Spleen (tissue), 11 donors: Measurements from ENCODE around the gene FAM184A. TPM values are rescaled to one million over a fixed set of nuclear protein-coding genes. Genes with fewer than 3 reads are reported as not detected.
A peak's percentile ranks its signal among the peaks of the same experiment; 100 is the strongest.

Experiments
- DNase-seq: peaks from one replicate; pipeline ENCODE4 v3.0.0-alpha.2; 2020
- H3K27ac ChIP-seq, 8 donors: fragments of 200-600 bp; sonication (generic) in 7 of 8; 1 replicate in 4 of 8; 2 replicates in 4 of 8; pipeline versions ENCODE4 v1.5.0 to v1.8.0; 2016 to 2021; ENCODE audit warnings: inconsistent platforms in 4 of 8, mild to moderate bottlenecking in 4 of 8, moderate library complexity in 1 of 8
- H3K27me3 ChIP-seq, 7 donors: fragments of 200-600 bp; sonication (generic) in 6 of 7; replicated peaks in 1 of 7; 1 replicate in 4 of 7; 2 replicates in 3 of 7; pipeline versions ENCODE4 v1.5.0 to v1.8.0; 2016 to 2021; ENCODE audit warnings: inconsistent platforms in 3 of 7, mild to moderate bottlenecking in 1 of 7
- H3K36me3 ChIP-seq, 6 donors: fragments of 200-600 bp; sonication (generic) in 5 of 6; 1 replicate in 4 of 6; 2 replicates in 2 of 6; pipeline versions ENCODE4 v1.5.0 to v1.8.0; 2016 to 2021; ENCODE audit warnings: inconsistent platforms in 2 of 6
- H3K4me1 ChIP-seq, 6 donors: fragments of 200-600 bp; sonication (generic) in 5 of 6; 1 replicate in 3 of 6; 2 replicates in 3 of 6; pipeline versions ENCODE4 v1.5.0 to v1.8.0; 2016 to 2021; ENCODE audit warnings: inconsistent platforms in 3 of 6
- H3K4me3 ChIP-seq, 8 donors: fragments of 200-600 bp; sonication (generic) in 7 of 8; 1 replicate in 4 of 8; 2 replicates in 4 of 8; pipeline versions ENCODE4 v1.5.0 to v1.8.0; 2016 to 2021; ENCODE audit warnings: inconsistent platforms in 4 of 8, mild to moderate bottlenecking in 4 of 8, moderate library complexity in 2 of 8
- H3K9me3 ChIP-seq, 8 donors: fragments of 200-600 bp; sonication (generic) in 7 of 8; 1 replicate in 4 of 8; 2 replicates in 4 of 8; pipeline versions ENCODE4 v1.5.0 to v1.8.0; 2016 to 2021; ENCODE audit warnings: inconsistent platforms in 4 of 8
- POLR2A ChIP-seq, 3 donors: fragments of 450-650 bp; IDR thresholded peaks; one replicate each; pipeline ENCODE4 v1.5.1; 2017; ENCODE audit warnings: antibody characterized with exemption in 3 of 3, mild to moderate bottlenecking in 1 of 3
- POLR2AphosphoS5 ChIP-seq, 3 donors: sonication (generic); formaldehyde crosslinking; IDR thresholded peaks; one replicate each; pipeline ENCODE4 v1.5.1; 2017; ENCODE audit warnings: antibody characterized with exemption in 3 of 3
- WGBS, 5 donors: extraction: QIAGEN DNeasy Blood & Tissue Kit in 3 of 5; methylation state at CpG; one replicate each; pipeline versions ENCODE4 v1.1.5 to v1.1.7; 2013 to 2018; 5-methylcytosine and 5-hydroxymethylcytosine counted together
- intact Hi-C: fragments of 100-400 bp; cut with DNase I; formaldehyde crosslinking; loops from one replicate; pipeline ENCODE4 v1.15.0; 2023; ENCODE audit warnings: low total_unique reads
- polyA plus RNA-seq, 3 donors: library from polyadenylated mRNA; stranded (reverse); fragments of 200-250 nt; gene quantifications; one replicate each; pipeline ENCODE4 v1.2.1, GENCODE V29; 2013
- total RNA-seq, 7 donors: library from RNA; depleted of rRNA in 3 of 7; stranded (reverse); fragments of >200 nt in 3 of 7; fragmentation: NEBNext Ultra II Directional in 4 of 7; extraction: Animal tissue kit (Norgen Biotek cat#: 25700) in 4 of 7; gene quantifications; one replicate each; pipeline versions ENCODE4 v1.1.0 to v1.2.1, GENCODE V29; 2016 to 2021
- TF ChIP-seq, protein P1 (sequence below), 11 experiments: fragments of 200-600 bp in 7 of 11; fragments of 450-650 bp in 4 of 11; sonication (generic) in 4 of 11; IDR thresholded peaks in 8 of 11; conservative IDR thresholded peaks in 3 of 11; 1 replicate in 7 of 11; 2 replicates in 4 of 11; pipeline versions ENCODE4 v1.4.0 to v1.8.0; 2016 to 2021; ENCODE audit warnings: antibody characterized with exemption in 11 of 11, inconsistent platforms in 4 of 11, mild to moderate bottlenecking in 1 of 11
- donor health status: healthy with polysubstance abuse.
- donor health status: DM: no; HTN: no; CAD: no; lungs with moderate emphysema.
- donor health status: DM: no; HTN: no; CAD: no.
- donor health status: Bipolar disorder and iron deficiency.
- donor health status: healthy.
- donor health status: DM: no; HTN: no; CAD: no.
- donor health status: DM: yes; HTN: yes; CAD: no.

Gene FAM184A
- total and polyA plus RNA-seq, 10 donors: 0.66 to 2.0 (median 1.2) TPM

DNA sequence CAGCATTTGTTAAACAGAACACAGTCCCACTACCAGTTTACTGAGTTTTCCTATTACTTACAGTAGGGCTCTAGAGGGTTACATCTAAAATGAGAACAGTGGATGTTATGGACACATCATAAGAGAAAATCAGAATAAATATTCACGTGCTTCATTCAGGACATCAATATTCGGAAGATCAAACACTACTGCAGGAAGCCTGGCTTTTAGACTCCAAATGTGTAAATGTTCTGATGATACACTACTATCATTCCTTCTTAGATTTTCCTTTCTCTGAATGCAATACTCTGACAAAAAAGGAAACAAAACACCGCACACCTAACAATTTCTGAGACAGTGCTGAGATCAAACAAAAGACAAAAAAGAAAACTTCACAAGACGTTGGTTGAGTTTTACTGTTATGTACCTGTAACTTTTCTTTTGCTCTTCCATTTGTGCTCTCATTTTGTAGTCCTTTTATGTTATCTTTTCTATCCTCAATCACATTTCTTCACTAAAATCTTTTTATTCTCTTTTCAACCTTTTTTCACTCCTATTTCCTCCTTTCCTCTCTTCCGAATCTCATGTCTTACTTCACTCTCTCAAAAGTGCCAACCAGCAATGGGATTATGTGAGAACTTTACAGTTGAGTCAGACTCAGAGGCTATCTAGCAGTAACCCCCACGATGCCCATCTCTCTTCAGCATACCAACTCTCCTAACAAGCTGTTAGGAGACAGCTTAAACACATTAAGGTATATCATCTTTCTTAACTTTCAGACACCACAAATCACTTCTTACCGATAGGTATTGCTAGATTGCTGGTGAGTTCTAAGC, 1.7 kb downstream of the FAM184A start:
- Histone ChIP-seq H3K9me3 (no peaks in the 10 kb centered on the region), H3K4me1 (peaks cover 0 to 28% (median 17%) of the 10 kb centered on the region in 6 donors), H3K4me3 (peak overlapping the region in 2 of 8 donors; percentile 82 to 90), H3K36me3 (no peaks in the 10 kb centered on the region), H3K27ac (peak overlapping the region in 2 of 8 donors; percentile 31 to 53), H3K27me3 (peaks cover 0 to 31% (median 0%) of the 10 kb centered on the region in 7 donors)
- DNase-seq: no peak
- 72 to 80% (median 77%) methylated on average over 7 of the region's 7 CpGs for WGBS, 5 donors
- no peak for TF ChIP-seq POLR2A (IDR thresholded peaks at IDR 0.05)
- TF ChIP-seq, protein P1, sequence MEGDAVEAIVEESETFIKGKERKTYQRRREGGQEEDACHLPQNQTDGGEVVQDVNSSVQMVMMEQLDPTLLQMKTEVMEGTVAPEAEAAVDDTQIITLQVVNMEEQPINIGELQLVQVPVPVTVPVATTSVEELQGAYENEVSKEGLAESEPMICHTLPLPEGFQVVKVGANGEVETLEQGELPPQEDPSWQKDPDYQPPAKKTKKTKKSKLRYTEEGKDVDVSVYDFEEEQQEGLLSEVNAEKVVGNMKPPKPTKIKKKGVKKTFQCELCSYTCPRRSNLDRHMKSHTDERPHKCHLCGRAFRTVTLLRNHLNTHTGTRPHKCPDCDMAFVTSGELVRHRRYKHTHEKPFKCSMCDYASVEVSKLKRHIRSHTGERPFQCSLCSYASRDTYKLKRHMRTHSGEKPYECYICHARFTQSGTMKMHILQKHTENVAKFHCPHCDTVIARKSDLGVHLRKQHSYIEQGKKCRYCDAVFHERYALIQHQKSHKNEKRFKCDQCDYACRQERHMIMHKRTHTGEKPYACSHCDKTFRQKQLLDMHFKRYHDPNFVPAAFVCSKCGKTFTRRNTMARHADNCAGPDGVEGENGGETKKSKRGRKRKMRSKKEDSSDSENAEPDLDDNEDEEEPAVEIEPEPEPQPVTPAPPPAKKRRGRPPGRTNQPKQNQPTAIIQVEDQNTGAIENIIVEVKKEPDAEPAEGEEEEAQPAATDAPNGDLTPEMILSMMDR (IDR thresholded peaks at IDR 0.05 in 8 of 11, conservative IDR thresholded peaks at IDR 0.05 in 3 of 11): no peak
- TF ChIP-seq POLR2AphosphoS5 (IDR thresholded peaks at IDR 0.05): no peak
- intact Hi-C loops: no loop called here

DNA sequence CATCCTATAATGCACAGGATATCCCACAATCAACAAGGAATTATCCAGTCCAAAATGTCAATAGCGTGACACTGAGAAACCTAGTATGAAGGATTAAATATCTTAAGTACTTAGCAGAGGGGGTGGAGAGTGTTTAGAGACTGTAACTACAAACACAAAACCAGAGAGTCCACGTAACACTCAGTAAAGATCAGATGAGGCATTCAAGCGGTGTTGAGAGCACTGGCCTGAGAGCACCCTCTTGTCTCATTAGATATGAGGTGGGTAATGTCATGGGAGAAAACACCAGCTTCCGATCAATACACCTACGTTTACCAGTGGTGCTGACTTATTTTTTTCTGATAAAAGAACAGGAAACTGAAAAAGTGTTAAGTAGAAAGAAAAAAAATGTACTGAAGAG, 2.3 kb downstream of the FAM184A start:
- Histone ChIP-seq H3K27me3 (peaks cover 0 to 31% (median 0%) of the 10 kb centered on the region in 7 donors), H3K9me3 (no peaks in the 10 kb centered on the region), H3K4me1 (peaks cover 0 to 28% (median 17%) of the 10 kb centered on the region in 6 donors), H3K4me3 (no peak overlapping the region), H3K27ac (peak overlapping the region in 1 of 8 donors; percentile 53), H3K36me3 (no peaks in the 10 kb centered on the region)
- TF ChIP-seq POLR2A (IDR thresholded peaks at IDR 0.05): no peak
- TF ChIP-seq, protein P1 (IDR thresholded peaks at IDR 0.05 in 8 of 11, conservative IDR thresholded peaks at IDR 0.05 in 3 of 11): no peak
- TF ChIP-seq POLR2AphosphoS5 (IDR thresholded peaks at IDR 0.05): no peak
- 74 to 86% (median 82%) methylated on average over 5 of the region's 5 CpGs for WGBS, 5 donors
- no peak for DNase-seq
- intact Hi-C loops: no loop called here

DNA sequence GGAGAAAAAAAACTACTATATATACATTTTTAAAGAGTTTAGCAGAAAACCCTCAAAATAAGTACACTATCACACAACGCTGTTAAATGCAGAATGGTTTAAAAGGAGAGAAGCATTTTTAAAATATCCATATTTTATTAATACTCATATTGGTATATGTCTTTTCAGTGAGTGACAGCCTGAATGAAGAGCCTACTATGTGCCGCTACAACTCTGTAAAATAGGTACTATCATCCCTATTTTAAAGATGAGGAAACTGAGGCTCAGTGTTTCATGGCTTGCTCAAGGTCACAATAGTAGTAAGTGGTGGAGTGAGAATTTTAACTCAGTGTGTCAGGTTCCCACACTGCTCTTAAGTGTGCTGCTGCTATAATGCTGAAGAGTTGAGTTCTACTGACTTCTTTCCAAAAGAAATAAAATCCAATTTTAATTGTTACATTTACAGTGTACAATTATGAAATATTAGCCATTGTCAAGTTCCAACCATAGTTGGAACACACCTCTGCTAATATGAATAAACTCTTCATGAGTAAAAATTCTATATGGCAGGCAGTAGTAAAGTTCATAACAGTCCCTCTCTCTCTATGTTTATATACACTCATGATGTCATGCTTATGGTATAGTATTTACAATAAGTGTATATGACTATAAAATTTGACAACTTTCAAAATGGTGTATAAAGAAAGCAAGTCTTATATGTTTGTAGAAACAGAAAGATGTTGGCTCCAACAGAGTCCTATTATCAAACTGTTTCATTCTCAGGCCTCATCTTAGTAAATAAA, 3.1 kb downstream of the FAM184A start:
- Histone ChIP-seq H3K27ac (no peak overlapping the region), H3K27me3 (peaks cover 0 to 31% (median 0%) of the 10 kb centered on the region in 7 donors), H3K4me1 (peaks cover 0 to 28% (median 17%) of the 10 kb centered on the region in 6 donors), H3K9me3 (no peaks in the 10 kb centered on the region), H3K4me3 (no peak overlapping the region), H3K36me3 (no peaks in the 10 kb centered on the region)
- TF ChIP-seq POLR2A (IDR thresholded peaks at IDR 0.05): no peak
- TF ChIP-seq POLR2AphosphoS5 (IDR thresholded peaks at IDR 0.05): no peak
- TF ChIP-seq, protein P1 (IDR thresholded peaks at IDR 0.05 in 8 of 11, conservative IDR thresholded peaks at IDR 0.05 in 3 of 11): no peak
- intact Hi-C loops: no loop called here
- no peak for DNase-seq
- 97 to 98% (median 98%) methylated on average over 2 of the region's 2 CpGs for WGBS, 5 donors
